ENCODE results near the gene PRSS36.

Gene PRSS36

DNA sequence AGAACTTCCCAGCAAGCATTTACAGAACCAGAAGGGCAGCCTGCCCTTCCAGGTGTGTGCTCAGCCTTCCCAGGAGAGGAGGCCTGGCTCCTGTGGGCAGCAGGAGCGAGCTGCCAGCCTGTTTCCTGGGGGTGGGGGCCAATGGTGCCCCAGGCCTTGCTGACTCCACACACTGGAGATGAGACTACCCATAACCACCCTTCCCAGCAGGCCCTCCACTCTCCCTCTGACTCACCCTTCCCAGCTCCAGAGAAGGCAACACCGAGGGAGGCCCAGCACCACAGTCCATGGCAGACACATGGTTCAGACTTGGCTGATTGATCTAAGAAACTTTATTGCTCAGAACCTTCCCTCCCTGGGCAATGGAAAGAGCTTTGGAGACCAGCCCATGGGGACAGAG, 59.3 kb downstream of the PRSS36 start (continued):
- TF ChIP-seq, protein P1, sequence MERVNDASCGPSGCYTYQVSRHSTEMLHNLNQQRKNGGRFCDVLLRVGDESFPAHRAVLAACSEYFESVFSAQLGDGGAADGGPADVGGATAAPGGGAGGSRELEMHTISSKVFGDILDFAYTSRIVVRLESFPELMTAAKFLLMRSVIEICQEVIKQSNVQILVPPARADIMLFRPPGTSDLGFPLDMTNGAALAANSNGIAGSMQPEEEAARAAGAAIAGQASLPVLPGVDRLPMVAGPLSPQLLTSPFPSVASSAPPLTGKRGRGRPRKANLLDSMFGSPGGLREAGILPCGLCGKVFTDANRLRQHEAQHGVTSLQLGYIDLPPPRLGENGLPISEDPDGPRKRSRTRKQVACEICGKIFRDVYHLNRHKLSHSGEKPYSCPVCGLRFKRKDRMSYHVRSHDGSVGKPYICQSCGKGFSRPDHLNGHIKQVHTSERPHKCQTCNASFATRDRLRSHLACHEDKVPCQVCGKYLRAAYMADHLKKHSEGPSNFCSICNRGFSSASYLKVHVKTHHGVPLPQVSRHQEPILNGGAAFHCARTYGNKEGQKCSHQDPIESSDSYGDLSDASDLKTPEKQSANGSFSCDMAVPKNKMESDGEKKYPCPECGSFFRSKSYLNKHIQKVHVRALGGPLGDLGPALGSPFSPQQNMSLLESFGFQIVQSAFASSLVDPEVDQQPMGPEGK (tag by site-specific recombination; IDR thresholded peaks at IDR 0.05), result peak; percentile 60; the same call in 1 of the 2 replicates
- peak; percentile 68; the same call in 1 of the 2 replicates for TF ChIP-seq ZNF600 (tag by site-specific recombination; IDR thresholded peaks at IDR 0.05)
- TF ChIP-seq ZNF76 (tag by site-specific recombination; IDR thresholded peaks at IDR 0.05; ENCODE audit: borderline replicate concordance, low read depth), result peak; percentile 85
- peak; percentile 84 for TF ChIP-seq KLF17 (tag by site-specific recombination; IDR thresholded peaks at IDR 0.05)
- TF ChIP-seq ZNF549 (tag by site-specific recombination; IDR thresholded peaks at IDR 0.05), result no peak
- TF ChIP-seq ZNF248 (tag by site-specific recombination; IDR thresholded peaks at IDR 0.05), result no peak
- no peak for TF ChIP-seq ZNF114 (tag by site-specific recombination; IDR thresholded peaks at IDR 0.05)
- TF ChIP-seq, protein P2, sequence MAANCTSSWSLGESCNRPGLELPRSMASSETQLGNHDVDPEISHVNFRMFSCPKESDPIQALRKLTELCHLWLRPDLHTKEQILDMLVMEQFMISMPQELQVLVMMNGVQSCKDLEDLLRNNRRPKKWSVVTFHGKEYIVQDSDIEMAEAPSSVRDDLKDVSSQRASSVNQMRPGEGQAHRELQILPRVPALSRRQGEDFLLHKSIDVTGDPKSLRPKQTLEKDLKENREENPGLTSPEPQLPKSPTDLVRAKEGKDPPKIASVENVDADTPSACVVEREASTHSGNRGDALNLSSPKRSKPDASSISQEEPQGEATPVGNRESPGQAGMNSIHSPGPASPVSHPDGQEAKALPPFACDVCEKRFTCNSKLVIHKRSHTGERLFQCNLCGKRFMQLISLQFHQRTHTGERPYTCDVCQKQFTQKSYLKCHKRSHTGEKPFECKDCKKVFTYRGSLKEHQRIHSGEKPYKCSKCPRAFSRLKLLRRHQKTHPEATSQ (tag by site-specific recombination; IDR thresholded peaks at IDR 0.05), result no peak

DNA sequence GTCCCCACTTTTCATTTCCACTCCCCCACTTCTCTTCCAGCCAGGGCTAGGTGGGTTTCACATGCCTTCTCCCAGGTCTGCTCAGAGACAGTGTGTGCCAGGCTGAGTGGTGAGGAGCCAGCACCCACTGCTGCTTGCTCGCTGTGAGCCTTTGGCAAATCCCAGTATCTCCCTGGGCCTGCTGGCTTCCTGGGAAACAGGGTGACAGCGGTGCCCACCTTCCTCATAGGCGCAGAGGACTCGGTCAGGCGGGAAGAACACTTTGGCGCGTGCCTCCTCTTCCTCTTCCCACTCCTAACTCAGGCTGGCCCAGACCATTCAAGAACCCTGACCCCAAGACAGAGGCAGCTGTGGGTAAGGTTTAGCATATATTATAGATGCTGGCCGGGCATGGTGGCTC, 60.7 kb downstream of the PRSS36 start:
- Histone ChIP-seq H3K9me3 (ENCODE audit: control insufficient read depth, insufficient read depth, low read depth, low read length) (no peaks in the 10 kb centered on the region), H3K4me3 (ENCODE audit: low read depth, low read length) (no peak overlapping the region), H3K36me3 (ENCODE audit: control insufficient read depth in 2 of 2, insufficient read depth in 1 of 2, low read length in 2 of 2) (peaks cover 0 to 45% of the 10 kb centered on the region in 2 experiments; a peak in 2 of 3 replicates), H3K4me1 (ENCODE audit: control insufficient read depth, insufficient read depth, low read length) (peaks cover 3% of the 10 kb centered on the region; the same call in 1 of the 2 replicates), H3K27ac (ENCODE audit: extremely low read depth, low read depth, low read length) (no peak overlapping the region)
- POLR2A ChIA-PET, result interaction anchor here (0.8 to 1.2 kb wide), 2 partner anchors 12 to 28 kb away, joined by 3 to 4 read pairs; partner anchors contain the start of gene KAT8
- no peak for TF ChIP-seq ELK4 (IDR thresholded peaks at IDR 0.05; ENCODE audit: borderline replicate concordance, low read depth, low read length)
- no peak for TF ChIP-seq ZNF146 (tag by site-specific recombination; IDR thresholded peaks at IDR 0.05)
- no peak for TF ChIP-seq ZNF654 (tag by site-specific recombination; IDR thresholded peaks at IDR 0.05; ENCODE audit: low read depth)
- no peak for TF ChIP-seq WT1 (tag by site-specific recombination; IDR thresholded peaks at IDR 0.05)
- TF ChIP-seq KLF1 (tag by site-specific recombination; IDR thresholded peaks at IDR 0.05), result no peak
- CTCF ChIA-PET, result no interaction called here
